SU-DHL-6 (cell line): ENCODE results near the gene PCBP2.

Source experiments
- EZH2phosphoT487 ChIP-seq: fragments of 200-600 bp; sonication (generic), shearing (Covaris generic); conservative IDR thresholded peaks from 2 replicates; pipeline ENCODE4 v1.6.1; 2018; ENCODE audit warnings: mild to moderate bottlenecking, antibody characterized with exemption, low read length, moderate library complexity, mixed read lengths
- TF ChIP-seq, protein P1 (sequence below): fragments of 200-600 bp; sonication (generic); IDR thresholded peaks from one replicate; pipeline ENCODE4 v1.5.1; 2017; ENCODE audit warnings: antibody characterized with exemption, mild to moderate bottlenecking, low read length, moderate library complexity; ENCODE audit not compliant: insufficient read depth, poor library complexity, severe bottlenecking

- TF ChIP-seq, protein P1, sequence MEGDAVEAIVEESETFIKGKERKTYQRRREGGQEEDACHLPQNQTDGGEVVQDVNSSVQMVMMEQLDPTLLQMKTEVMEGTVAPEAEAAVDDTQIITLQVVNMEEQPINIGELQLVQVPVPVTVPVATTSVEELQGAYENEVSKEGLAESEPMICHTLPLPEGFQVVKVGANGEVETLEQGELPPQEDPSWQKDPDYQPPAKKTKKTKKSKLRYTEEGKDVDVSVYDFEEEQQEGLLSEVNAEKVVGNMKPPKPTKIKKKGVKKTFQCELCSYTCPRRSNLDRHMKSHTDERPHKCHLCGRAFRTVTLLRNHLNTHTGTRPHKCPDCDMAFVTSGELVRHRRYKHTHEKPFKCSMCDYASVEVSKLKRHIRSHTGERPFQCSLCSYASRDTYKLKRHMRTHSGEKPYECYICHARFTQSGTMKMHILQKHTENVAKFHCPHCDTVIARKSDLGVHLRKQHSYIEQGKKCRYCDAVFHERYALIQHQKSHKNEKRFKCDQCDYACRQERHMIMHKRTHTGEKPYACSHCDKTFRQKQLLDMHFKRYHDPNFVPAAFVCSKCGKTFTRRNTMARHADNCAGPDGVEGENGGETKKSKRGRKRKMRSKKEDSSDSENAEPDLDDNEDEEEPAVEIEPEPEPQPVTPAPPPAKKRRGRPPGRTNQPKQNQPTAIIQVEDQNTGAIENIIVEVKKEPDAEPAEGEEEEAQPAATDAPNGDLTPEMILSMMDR = no peak
- TF ChIP-seq EZH2phosphoT487 = no peak
These were observed 23.9 kb upstream of the PCBP2 start for GRCh38 chr12:53427905-53428594.
